ENCODE measurements around the gene CAPS. TPM values are rescaled to one million over a fixed set of nuclear protein-coding genes. Genes with fewer than 3 reads are reported as not detected.

The CAPS gene
- total RNA-seq, 1 donor from 2014 or later: 13.9 TPM

DNA sequence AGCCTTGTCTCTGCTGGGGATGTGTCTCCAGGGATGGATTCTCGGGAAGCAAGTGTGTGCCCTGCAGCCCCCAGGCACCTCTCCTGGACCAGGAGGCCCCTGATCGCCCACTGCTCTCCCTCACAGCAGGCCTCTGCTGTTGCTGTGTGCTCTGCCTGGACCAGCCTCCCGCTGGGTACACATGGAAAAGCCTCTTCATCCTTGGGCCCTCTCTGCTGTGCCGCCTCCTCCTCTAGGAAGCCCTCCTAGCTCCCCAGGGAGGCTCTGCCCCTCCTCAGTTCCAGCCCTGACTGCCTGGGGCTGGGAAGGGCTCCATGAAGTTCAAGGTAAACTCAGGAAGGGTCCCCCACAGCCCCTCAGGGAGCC lies 22.5 kb upstream of the CAPS start:
- TF ChIP-seq, protein P1, sequence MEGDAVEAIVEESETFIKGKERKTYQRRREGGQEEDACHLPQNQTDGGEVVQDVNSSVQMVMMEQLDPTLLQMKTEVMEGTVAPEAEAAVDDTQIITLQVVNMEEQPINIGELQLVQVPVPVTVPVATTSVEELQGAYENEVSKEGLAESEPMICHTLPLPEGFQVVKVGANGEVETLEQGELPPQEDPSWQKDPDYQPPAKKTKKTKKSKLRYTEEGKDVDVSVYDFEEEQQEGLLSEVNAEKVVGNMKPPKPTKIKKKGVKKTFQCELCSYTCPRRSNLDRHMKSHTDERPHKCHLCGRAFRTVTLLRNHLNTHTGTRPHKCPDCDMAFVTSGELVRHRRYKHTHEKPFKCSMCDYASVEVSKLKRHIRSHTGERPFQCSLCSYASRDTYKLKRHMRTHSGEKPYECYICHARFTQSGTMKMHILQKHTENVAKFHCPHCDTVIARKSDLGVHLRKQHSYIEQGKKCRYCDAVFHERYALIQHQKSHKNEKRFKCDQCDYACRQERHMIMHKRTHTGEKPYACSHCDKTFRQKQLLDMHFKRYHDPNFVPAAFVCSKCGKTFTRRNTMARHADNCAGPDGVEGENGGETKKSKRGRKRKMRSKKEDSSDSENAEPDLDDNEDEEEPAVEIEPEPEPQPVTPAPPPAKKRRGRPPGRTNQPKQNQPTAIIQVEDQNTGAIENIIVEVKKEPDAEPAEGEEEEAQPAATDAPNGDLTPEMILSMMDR (conservative IDR thresholded peaks at IDR 0.05): no peak
- Mint-ChIP-seq H3K27me3 (no peaks in the 10 kb centered on the region), H3K4me3 (no peak overlapping the region), H3K27ac (no peak overlapping the region), H3K9me3 (no peaks in the 10 kb centered on the region), H3K4me1 (ENCODE audit: unreplicated experiment) (no peaks in the 10 kb centered on the region), H3K36me3 (peaks cover 3% of the 10 kb centered on the region)
- no peak for DNase-seq (ENCODE audit: extremely low spot score, unreplicated experiment)

DNA sequence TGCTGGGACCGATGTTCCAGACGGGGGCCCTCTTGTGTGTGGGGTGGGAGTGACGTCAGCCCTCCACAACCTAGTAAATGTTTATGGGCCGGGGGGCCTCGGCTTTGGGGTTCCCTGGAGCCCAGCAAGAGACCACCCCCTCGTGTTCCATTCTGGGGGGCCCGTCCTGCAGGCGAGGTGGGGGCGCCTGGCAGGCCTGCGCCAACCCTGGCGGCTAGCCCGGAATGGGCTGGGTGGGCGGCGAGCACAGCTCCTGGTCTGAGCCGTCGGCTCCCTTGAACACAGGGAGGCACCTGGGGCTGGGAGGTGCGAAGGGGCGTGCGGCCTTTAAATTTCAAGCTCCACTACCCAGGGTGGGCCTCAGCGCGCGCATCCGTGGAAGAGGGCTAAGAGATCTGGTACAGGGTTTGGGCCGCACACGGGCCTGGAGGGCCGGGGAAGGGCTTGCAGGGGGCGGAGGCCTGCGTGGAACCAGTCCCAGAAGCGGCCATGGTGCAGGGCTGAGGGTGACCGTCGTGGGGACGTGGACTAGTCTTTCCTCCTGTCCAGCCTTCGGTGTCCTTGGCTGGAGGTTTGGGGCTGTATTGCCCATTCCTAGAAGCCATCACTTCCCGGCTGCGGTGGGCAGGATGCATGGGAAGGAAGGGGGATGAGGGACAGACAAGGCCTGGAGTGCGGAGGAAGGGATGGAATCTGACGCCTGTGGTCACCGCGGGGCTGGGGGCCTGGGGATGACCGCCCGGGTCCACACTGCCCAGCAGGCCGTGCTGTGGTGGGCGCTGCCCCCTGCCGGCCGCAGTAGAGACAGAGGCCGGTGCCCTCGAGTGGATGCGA lies 21.9 kb upstream of the CAPS start:
- Mint-ChIP-seq H3K9me3 (no peaks in the 10 kb centered on the region), H3K4me1 (ENCODE audit: unreplicated experiment) (no peaks in the 10 kb centered on the region), H3K27ac (no peak overlapping the region), H3K36me3 (peaks cover 3% of the 10 kb centered on the region), H3K27me3 (no peaks in the 10 kb centered on the region), H3K4me3 (no peak overlapping the region)
- TF ChIP-seq, protein P1 (conservative IDR thresholded peaks at IDR 0.05): peak; percentile 89
- DNase-seq (ENCODE audit: extremely low spot score, unreplicated experiment): no peak

DNA sequence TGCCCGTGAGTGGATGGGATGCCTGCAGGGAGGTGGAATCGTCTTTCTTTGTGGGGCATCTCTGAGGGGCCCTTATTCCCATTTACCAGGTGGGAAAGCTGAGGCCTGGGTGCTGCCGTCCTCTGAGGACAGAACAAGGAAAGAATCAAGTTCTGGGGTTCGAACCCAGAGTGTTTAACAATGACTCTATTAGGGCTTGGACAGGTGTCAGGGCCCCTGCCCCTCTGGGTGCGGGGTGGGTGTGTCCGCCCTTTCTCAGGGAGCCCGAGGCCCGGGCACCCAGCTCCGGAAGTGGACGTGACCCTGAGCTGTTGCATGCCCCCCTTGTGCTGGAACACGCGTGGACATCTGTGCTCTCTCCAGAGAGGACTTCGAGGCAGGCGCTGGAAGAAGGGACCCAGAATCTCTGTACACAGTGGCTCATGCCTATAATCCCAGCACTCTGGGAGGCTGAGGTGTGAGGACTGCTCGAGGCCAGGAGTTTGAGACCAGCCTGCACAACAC lies 21.2 kb upstream of the CAPS start:
- H3K4me3 Mint-ChIP-seq: no peak overlapping the region
- no peak for DNase-seq (ENCODE audit: extremely low spot score, unreplicated experiment)
- TF ChIP-seq, protein P1 (conservative IDR thresholded peaks at IDR 0.05): peak; percentile 13
- no peak overlapping the region for H3K27ac Mint-ChIP-seq
- no peaks in the 10 kb centered on the region for H3K4me1 Mint-ChIP-seq (ENCODE audit: unreplicated experiment)
- no peaks in the 10 kb centered on the region for H3K9me3 Mint-ChIP-seq
- H3K36me3 Mint-ChIP-seq: peaks cover 3% of the 10 kb centered on the region
- no peaks in the 10 kb centered on the region for H3K27me3 Mint-ChIP-seq

DNA sequence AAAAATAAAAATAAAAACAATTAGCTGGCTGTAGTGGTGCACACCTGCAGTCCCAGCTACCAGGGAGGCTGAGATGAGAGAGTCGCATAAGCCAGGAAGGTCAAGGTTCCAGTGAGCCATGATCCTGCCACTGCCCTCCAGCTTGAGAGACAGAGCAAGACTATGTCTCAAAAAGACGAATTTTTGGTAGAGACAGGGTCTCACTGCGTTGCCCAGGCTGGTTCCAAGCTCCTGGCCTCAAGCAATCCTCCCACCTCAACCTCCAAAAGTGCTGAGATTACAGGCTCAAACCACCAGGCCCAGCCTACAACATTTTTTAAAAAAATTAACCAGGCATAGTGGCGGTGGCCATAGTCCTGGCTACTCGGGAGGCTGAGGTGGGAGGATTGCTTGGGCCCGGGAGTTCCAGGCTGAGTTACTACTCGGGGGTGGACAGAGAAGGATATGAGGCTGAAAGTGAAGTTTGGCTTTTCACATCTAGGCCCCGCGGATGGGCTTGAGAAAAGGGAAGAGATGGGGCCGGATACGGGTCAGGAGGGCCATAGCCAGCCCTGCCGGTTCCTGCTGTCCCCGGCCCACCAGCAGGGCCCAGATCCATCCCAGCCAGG lies 20.7 kb upstream of the CAPS start:
- H3K4me1 Mint-ChIP-seq (ENCODE audit: unreplicated experiment): no peaks in the 10 kb centered on the region
- H3K27ac Mint-ChIP-seq: no peak overlapping the region
- TF ChIP-seq, protein P1 (conservative IDR thresholded peaks at IDR 0.05): no peak
- no peaks in the 10 kb centered on the region for H3K27me3 Mint-ChIP-seq
- H3K36me3 Mint-ChIP-seq: peaks cover 3% of the 10 kb centered on the region
- H3K9me3 Mint-ChIP-seq: no peaks in the 10 kb centered on the region
- H3K4me3 Mint-ChIP-seq: no peak overlapping the region
- DNase-seq (ENCODE audit: extremely low spot score, unreplicated experiment): no peak

DNA sequence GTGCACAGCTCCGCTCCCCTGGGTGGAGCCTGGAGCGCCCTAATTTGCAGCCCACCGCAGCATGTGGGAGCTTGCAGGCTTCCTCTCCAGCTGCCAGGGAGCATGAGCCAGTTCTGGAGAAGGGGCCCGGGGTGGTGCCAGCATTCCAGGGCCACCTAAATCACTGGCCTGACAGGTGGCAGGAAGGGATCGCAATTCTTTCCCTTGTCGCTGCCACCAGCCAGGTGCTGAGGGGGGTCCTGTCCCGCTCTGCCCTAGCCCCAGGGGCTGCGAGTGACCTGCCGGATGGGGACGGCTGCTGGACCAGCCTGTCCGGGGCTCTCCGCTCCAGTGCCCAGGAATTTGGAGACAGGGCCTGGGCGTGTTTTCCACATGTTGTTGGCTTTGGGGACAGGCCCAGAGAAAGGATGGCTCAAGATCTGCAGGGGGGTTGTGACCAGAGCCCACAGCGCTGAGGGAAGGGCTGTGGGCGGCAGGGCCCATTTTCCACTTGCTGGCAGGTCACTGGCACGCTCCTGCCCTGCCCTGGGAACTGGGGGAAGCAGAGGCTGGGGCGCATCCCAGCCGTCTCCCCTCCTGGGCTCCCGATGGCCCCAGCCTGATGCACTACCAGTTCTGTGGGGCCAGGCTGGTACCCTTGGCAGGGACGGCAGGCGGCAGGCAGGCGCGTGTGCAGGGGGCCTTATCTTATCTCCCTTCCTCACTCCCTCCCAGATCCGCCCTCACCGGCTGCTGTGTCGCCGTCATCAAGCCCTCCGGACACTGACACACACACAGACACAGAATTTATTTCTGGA lies 19.9 kb upstream of the CAPS start:
- Mint-ChIP-seq H3K36me3 (peaks cover 3% of the 10 kb centered on the region), H3K27ac (no peak overlapping the region), H3K27me3 (no peaks in the 10 kb centered on the region), H3K9me3 (no peaks in the 10 kb centered on the region), H3K4me3 (no peak overlapping the region), H3K4me1 (ENCODE audit: unreplicated experiment) (no peaks in the 10 kb centered on the region)
- TF ChIP-seq, protein P1 (conservative IDR thresholded peaks at IDR 0.05): no peak
- DNase-seq (ENCODE audit: extremely low spot score, unreplicated experiment): no peak

Measured in type B pancreatic cell (in vitro differentiated cells).